Endometrial microvascular endothelial cells (primary cell): Measurements from ENCODE around the gene TUBA4B. TPM values are rescaled to one million over a fixed set of nuclear protein-coding genes. Genes with fewer than 3 reads are reported as not detected.

ENCODE experiments used
- in situ Hi-C: cut with HindIII; loops from 2 replicates; pipeline ENCODE4 v1.10.0; 2017; ENCODE audit warnings: low sequenced_read_pairs, low pct_unique_long_range_greater_than_20kb; ENCODE audit errors: inconsistent ontology term
- total RNA-seq: library from RNA; depleted of rRNA; stranded (reverse); fragments of >200 nt; gene quantifications from one replicate; pipeline ENCODE4 v1.2.3, GENCODE V29; 2015; ENCODE audit errors: inconsistent ontology term

Gene TUBA4B
- total RNA-seq, 1 donor from 2014 or later = not detected

DNA sequence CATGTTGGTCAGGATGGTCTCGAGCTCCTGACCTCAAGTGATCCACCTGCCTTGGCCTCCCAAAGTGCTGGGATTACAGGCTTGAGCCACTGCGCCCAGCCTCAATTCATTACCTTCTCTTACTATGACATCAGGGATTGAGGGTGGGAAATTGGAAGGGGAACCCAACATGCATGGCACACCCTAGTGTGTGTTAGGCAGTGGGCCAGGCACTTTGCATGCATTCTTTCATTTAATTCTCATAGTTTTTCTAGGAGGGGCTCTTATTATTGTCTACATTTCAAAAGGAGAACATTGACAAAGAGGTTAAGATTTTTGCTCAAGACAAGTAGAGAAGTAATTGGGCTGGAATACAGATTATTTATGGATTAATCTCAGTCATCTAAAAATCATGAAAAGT, 15.3 kb downstream of the TUBA4B start:
- in situ Hi-C loops = no loop called here

DNA sequence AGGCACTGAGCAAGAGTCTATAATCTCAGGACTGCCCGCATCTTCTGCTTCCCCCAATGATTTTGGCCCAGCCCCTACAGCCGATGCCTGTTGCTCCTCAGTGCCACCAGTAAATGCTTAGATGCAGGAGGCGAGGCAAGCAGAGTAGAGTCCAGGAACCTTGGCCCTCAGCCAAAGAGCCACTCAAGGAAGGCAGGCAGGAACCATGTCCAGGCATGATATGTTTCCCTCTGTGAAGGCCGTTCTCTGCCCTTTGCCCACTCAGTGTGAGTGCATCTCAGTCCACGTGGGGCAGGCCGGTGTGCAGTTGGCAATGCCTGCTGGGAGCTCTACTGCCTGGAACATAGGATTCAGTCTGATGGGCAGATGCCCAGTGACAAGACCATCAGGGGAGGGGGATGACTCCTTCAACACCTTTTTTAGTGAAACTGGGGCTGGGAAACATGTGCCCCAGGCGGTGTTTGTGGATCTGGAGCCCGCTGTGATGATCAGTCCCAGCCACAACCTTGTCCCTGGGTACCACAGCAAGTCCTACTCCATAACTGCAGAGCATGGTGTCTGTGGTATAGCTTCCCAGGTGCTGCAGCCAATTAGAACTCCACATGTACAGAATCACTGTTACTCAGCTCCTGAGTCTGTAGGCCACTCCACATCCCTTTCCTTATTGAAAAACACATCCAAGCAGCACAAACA, 16.5 kb downstream of the TUBA4B start:
- in situ Hi-C loops = no loop called here

DNA sequence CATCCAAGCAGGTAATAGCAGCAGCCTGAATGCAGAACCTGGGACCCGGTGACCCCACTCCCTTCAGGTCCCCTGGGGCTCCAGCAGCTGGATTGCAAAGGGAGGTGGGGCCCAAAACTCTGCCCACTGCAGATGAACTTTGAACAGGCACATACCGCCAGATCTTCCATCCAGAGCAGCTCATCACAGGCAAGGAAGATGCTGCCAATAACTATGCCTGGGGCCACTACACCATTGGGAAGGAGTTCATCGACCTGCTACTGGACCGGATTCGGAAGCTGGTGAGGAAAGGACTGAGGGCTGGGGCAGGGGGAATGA, 17.0 kb downstream of the TUBA4B start:
- in situ Hi-C loops = no loop called here

DNA sequence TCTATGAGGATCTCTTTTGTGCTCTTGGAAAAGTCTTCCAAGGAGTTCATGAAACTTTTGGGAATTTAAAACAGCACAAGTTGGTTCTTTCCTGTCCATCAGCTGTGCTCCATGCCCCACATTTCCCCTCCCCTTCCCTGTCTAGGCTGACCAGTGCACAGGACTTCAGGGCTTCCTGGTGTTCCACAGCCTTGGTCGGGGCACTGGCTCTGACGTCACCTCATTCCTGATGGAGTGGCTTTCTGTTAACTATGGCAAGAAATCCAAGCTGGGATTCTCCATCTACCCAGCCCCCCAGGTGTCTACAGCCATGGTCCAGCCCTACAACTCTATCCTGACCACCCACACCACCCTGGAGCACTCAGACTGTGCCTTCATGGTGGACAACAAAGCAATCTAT, 18.0 kb downstream of the TUBA4B start:
- in situ Hi-C loops = no loop called here

DNA sequence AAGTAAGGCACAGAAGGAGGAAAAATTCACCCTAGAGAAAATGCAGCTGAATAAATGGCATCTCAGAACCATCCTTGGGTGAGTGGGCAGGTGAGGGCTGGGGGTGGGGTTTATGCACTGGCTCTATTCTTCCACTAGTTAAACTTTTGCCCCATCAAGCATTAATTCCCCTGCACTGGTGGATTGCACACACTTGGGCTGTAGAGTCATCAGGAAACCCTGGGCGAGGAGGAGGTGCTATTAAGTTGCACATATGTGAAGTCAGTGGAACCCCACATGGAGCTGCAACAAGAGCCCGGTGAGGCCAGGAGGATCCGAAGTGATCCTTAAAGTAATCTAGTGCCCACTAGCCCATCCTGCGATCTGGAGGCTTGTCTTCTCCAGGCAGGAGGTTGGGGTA, 19.3 kb downstream of the TUBA4B start:
- in situ Hi-C loops = no loop called here

DNA sequence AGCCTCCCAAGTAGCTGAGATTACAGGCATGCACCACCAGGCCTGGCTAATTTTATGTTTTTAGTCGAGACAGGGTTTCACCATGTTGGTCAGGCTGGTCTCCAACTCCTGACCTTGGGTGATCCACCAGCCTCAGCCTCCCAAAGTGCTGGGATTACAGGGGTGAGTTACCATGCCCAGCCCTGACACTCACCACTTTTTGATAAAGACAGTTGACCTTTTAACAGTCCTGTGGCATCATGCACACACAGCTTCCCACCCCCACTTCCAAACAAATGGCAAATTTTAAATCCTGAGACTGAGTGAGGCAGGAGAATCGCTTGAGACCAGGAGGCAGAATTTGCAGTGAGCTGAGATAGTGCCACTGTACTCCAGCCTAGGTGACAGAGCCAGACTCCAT, 20.0 kb downstream of the TUBA4B start:
- in situ Hi-C loops = no loop called here

DNA sequence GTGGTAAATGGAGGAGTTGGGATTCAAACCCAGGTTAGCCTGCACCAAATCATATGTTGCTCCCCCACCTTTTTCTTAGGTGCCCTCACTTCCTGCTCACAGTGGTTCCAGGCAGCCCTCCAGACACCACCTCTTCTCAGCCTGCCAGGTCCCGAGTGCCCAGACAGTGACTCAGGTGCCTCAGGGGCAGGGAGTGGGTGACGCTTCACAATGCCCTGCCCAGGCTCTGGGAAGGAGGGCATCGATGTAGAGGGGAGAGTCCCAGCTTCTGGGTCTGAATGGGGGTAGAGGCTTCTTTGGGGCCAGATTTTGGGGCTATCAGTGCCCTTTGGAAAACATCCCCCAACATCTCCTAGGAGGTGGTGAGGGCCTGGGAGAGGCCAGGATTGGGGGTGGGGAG, 20.9 kb downstream of the TUBA4B start:
- in situ Hi-C loops = no loop called here

DNA sequence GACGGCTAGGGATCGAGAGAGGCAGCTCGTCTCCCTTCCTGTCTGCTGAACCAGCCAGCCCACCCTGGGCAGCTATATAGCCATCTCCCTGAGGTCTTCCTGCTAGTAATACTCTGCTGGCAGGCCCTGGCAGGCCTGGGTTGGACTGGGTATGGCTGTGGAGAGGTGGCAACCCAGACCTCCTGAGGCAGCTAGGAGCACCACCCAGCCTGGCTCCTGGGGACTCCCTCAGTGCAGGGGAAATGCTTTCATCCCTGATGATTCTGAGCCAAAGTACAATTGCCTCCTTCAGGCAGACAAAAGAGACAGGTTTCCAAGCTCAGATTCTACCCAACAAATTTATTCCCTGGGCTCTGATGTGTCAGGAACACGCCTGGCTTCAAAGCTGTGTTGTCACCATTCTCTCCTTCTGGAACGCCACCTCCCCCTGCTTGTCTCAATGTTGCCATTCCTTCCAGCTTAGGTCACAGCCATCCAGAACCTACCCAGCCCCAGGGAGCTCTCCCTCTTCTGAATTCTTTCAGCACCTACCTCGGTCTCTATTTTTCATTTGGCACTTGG, 21.4 kb downstream of the TUBA4B start:
- in situ Hi-C loops = no loop called here

DNA sequence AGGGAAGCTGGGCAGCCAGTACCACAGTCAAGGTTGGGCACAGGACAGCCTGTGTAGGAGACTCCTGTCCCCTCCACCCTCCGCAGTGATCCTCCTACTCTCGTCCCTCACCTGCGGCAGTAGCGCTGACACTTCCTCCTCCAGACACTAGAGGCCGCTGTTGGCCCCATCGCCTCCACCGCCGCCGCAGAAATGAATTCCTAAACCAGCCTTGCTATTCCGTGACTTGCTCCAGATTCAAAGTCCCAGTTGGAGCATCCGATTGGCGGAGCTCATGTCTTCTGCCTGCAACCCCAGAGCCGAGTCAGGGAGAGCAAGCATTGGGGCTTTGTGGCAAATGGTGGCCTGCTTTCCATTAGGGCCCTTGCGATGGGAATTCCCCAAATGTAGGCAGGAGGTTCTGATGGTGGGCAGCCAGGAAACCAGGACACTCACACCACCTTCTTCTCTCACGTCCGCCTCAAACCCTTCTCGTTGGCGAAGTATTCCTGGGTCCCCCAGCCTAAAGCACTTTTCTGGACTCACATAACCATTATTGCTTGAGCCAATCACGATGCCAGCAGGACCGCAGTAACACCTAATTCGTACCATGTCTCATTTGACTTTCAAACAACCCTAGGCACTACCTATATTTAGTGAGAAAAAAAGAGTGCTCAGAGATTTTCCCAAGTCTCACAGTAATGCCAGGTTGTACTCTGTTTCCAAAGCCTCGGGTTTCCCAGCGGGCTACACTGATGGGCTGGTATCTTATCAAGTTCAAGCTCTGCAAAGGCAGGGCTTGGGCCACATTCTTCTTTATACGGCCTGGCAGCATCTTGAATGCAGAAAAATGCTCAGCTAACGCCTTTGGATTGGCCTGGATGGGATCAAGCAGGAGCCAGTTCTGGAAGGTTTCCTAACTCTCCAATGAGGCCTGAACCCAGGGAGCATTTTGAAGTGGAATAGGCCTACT, 24.9 kb downstream of the TUBA4B start:
- in situ Hi-C loops = no loop called here

DNA sequence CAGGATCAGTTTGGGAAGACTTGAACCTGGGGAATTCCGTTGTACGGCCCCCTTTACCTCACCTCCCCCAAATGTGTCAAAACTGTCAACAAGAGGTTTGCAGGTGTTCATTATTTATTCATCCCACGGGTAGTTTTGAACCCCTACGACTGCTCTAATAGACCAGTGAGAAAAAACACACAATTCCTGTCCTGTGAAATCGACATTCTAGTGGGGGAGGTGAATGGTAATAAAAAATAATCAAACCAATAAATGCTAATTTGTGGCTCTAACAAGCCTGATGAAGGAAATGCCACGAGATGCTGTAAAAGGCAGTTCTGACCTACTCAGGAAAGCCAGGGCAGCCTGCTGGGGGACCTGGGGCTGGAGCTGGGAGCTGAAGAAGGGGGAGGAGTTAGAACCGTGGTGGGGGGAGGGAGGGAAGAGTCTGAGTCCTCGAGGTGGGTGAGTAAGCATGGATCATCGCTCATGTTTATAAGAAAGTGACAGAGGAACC, 25.7 kb downstream of the TUBA4B start:
- in situ Hi-C loops = no loop called here

DNA sequence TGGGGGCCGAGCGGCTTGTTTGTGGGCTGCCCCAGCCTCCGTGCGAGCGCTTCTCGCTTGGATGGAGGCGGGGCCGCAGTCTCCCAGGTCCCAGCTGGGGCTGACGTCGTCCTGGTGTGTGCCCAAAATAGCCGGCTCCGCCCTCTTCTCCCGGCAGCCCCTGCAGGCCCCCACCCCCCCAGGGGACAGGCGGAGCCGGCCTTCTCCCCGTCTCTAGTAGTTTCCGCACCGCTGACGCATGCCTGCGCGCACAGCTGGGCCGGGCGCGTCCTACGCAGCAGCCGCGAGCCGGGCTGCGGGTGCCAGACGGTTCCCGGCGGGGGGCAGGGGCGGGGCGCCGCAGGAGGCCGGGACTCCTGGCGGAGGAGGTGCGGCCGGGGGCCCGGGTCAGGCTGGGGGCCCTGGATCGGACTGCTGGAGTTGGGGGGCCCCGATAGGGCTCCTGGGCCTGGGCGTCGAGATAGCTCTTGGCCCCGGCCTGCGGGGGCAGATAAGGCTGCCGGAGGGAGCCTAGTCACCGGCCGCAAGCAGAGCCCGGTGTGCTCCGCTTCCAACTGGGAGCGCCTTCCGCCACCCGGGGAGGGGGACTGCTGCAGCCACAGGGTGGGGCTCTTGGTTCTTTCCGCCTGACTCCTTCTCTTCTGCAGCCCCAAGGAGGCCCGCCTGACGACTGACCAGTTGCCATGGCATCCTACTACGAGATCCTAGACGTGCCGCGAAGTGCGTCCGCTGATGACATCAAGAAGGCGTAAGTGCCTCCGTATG, 26.3 kb downstream of the TUBA4B start, which contains the start of gene DNAJB2:
Gene DNAJB2 (plus strand): TSS at position 216 of the 765 bp plus-strand sequence. CDS start 468 bp downstream, at position 684.
- in situ Hi-C loops = no loop called here

DNA sequence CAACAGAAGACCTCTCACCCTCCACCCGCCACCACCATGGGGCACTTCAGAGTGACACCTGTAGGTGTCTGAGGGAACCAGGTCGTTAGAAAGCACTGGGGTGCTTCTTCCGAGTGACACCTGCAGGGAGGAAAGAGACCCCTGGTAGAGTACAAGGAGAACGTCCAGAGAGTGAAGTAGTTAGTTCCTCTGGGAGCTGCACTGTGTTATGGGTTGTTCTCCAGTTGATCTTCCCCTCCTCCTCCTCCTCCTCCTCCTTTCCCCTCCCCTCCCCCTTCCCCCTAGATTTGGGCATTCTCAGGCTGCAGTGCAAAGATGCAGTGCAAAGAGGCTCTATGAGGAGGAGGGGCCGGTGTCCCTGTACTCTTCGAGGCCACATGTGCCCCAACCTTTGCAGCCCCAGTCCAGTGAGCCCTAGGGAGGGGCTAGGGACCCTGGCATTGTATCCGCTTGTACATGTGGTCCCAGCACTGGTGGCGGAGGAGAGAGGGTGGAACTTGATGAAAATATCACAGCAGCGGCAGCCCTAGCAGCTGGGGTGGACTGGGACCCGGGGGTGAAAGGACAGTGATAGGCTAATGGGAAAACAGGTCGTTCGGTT, 27.0 kb downstream of the TUBA4B start:
- in situ Hi-C loops = no loop called here

DNA sequence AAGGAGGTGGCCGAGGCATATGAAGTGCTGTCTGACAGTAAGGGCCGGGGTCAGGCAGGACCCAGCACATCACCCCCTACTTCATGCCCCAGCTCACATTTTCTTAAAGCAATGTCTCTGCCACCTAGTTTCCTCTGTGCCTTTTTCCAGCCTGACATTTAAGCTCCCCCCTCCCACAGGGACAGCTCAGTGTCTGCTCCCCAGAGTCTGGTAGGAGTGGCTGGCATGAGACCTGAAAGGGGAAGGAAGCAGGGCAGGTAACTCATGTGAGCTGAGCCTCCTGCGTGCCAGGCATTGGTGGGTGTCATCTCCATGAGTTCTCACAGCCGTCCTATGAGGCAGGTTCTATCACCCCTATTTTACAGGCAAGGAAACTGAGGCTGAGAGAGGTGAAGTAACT, 27.6 kb downstream of the TUBA4B start:
- in situ Hi-C loops = no loop called here

DNA sequence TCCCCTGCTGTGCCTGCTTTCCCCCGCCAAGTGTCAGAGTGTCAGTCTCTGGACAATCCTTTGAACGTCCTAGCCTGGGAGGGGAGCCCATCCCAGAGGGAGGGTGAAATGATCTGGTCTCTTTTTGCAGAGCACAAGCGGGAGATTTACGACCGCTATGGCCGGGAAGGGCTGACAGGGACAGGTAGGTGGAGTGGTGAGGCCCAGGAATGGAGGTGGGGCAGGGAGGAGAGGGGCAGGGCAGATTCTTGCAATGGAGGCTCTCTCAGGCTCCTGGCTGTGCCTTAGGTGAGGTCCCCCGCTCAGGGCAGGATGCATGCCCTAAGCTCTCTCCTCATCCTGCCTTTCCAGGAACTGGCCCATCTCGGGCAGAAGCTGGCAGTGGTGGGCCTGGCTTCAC, 28.5 kb downstream of the TUBA4B start:
- in situ Hi-C loops = no loop called here

DNA sequence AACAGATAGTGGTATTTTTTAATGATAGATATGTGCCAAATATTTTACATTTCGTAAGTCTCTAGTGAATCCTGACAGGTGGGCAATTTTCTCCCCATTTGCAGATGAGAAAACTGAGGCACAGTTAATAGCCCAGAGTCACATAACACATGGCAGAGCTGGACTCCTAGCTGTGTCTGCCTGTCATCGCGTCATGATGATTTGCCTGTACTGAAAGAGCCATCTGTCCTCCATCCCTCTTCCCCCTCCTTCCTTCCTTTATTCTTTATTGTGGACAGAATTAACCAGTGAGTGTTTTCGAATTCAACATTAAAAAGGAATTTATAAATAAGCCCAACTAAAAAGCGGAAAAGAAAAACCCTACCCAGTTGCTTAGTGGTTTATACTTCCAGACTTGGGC, 29.3 kb downstream of the TUBA4B start:
- in situ Hi-C loops = no loop called here

DNA sequence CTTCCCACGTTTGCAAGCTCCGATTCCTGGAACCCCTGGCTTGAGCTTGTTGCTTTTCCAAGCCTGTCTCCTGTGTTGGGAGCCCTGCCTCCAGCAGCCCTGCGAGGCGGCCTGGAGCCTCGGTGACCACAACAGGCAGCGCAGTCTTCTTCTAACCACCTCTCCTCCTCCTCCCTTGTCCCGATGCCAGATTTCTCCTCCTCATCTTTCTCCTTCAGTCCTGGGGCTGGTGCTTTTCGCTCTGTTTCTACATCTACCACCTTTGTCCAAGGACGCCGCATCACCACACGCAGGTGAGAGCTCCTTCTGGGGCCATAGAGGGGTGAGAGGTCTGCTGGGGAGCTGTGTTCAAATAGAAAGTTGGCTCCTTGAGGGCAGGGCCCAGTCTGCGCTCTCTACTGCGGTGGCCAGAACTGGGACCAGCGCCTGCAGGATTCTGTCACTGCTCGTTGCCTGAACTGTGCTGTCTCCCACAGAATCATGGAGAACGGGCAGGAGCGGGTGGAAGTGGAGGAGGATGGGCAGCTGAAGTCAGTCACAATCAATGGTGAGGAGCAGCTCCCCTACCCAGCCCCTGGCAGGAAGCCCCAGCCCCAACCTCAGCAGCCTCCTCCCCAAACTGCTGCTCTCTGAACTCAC, 30.0 kb downstream of the TUBA4B start:
- in situ Hi-C loops = no loop called here

DNA sequence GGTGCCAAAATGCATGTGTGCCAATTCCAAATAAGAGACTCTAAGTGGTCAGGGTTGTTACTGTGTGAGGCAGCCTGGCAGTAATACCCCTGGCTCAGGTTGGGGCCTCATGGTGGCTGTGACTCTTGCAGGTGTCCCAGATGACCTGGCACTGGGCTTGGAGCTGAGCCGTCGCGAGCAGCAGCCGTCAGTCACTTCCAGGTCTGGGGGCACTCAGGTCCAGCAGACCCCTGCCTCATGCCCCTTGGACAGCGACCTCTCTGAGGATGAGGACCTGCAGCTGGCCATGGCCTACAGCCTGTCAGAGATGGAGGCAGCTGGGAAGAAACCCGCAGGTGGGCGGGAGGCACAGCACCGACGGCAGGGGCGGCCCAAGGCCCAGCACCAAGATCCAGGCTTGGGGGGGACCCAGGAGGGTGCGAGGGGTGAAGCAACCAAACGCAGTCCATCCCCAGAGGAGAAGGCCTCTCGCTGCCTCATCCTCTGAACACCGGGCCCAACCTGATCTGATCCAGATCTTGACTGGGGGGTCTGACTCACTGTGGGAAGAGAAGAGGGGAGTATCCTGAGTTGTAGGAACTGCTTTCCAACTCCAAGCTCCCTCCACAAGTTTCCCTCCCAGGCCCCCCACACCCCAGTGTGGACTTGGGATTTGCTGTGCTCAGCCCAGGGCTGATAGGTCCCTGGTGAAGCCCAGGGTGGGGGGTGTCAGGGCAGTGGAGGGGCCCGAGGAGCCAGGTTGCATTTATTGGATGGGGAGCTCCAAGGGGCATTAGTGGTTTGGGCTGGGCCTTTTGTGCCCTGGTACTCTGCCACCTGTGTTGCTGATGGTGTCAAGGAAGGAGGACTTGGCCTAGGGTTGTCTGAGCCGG, 31.7 kb downstream of the TUBA4B start:
- in situ Hi-C loops = no loop called here
